ENCODE measurements around the gene COL25A1.

- TF ChIP-seq CTCF (IDR thresholded peaks at IDR 0.05) (no peak), POLR2A (IDR thresholded peaks at IDR 0.05) (no peak)
These were observed 102.9 kb downstream of the COL25A1 start for GRCh38 chr4:109199585-109199984.
